Tibial nerve (tissue), 4 donors: ENCODE measurements around the gene EMC8. TPM values are rescaled to one million over a fixed set of nuclear protein-coding genes. Genes with fewer than 3 reads are reported as not detected.
"Not testable (repeated sequence)": the region's sequence is repeated elsewhere in the genome, so short reads cannot be mapped to it uniquely, and the experiment has no call there.

Experiments used
- DNase-seq, 2 donors: peaks; one replicate each; pipeline ENCODE4 v3.0.0-alpha.2; 2019; ENCODE audit warnings: low spot score in 2 of 2
- H3K27ac ChIP-seq, 4 donors: fragments of 200-600 bp; sonication (generic) in 3 of 4; one replicate each; pipeline ENCODE4 v1.5.1; 2017 to 2019; ENCODE audit warnings: mild to moderate bottlenecking in 1 of 4
- H3K27me3 ChIP-seq, 2 donors: fragments of 200-600 bp; sonication (generic) in 1 of 2; one replicate each; pipeline versions ENCODE4 v1.5.1 to v1.6.0; 2017 to 2019
- H3K36me3 ChIP-seq, 3 donors: fragments of 200-600 bp; sonication (generic); one replicate each; pipeline ENCODE4 v1.5.1; 2018 to 2019
- H3K4me1 ChIP-seq, 4 donors: fragments of 200-600 bp; sonication (generic) in 3 of 4; one replicate each; pipeline ENCODE4 v1.5.1; 2017 to 2019
- H3K4me3 ChIP-seq, 4 donors: fragments of 200-600 bp; sonication (generic) in 3 of 4; one replicate each; pipeline ENCODE4 v1.5.1; 2017 to 2019; ENCODE audit warnings: mild to moderate bottlenecking in 1 of 4, moderate library complexity in 1 of 4
- H3K9me3 ChIP-seq, 4 donors: fragments of 200-600 bp; sonication (generic) in 3 of 4; one replicate each; pipeline ENCODE4 v1.5.1; 2017 to 2019
- EP300 ChIP-seq, 2 donors: sonication (generic); formaldehyde crosslinking; IDR thresholded peaks; one replicate each; pipeline ENCODE4 v1.6.1; 2017; ENCODE audit warnings: antibody characterized with exemption in 2 of 2, mild to moderate bottlenecking in 1 of 2
- POLR2A ChIP-seq, 2 donors: fragments of 450-650 bp; IDR thresholded peaks; one replicate each; pipeline ENCODE4 v1.6.1; 2017; ENCODE audit warnings: antibody characterized with exemption in 2 of 2, mild to moderate bottlenecking in 2 of 2, moderate library complexity in 2 of 2
- WGBS, 2 donors: methylation state at CpG; one replicate each; pipeline ENCODE4 v1.1.5; 2018; 5-methylcytosine and 5-hydroxymethylcytosine counted together
- total RNA-seq, 4 donors: library from RNA; depleted of rRNA; stranded (reverse); fragments of >200 nt; gene quantifications; one replicate each; pipeline ENCODE4 v1.1.0, GENCODE V29; 2016
- TF ChIP-seq, protein P1 (sequence below), 5 experiments: fragments of 200-600 bp in 3 of 5; fragments of 450-650 bp in 2 of 5; sonication (generic) in 3 of 5; IDR thresholded peaks; one replicate each; pipeline ENCODE4 v1.5.1; 2016 to 2019; ENCODE audit warnings: antibody characterized with exemption in 5 of 5, mild to moderate bottlenecking in 3 of 5, moderate library complexity in 2 of 5

The EMC8 gene
- total RNA-seq, 4 donors from 2014 or later: 31.8 to 46.2 (median 35.4) TPM

DNA sequence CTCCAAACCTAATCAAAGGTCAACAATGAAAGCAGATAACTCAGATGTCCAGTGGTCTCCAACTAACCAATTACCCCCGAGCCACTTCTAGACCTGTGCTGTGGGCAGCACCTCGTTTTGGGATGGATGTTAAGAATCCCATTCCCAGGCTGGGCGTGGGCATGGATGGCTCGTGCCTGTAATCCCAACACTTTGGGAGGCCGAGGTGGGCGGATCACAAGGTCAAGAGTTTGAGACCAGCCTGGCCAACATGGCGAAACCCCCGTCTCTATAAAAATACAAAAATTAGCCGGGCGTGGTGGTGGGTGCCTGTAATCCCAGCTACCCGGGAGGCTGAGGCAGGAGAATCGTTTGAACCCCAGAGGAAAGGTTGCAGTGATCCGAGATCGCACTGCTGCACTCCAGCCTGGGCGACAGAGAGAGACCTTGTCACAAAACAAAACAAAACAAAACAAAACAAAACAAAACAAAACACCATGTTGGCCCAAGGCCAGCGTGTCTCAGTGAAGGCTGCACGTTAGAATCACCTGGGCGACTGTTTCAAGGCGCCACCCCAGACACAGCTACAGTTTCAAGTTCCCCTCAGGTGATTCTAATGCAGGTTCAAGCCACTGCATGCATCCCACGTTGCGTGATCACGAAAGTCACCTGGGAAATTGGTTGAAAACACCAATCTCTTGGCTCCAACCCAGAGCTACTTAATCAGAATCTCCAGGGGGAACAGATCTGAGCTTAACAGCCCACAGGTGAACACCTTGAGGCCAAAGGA lies 21.4 kb upstream of the EMC8 start:
- Histone ChIP-seq H3K27ac (no peak overlapping the region), H3K4me3 (no peak overlapping the region), H3K4me1 (peaks cover 0 to 8% (median 2%) of the 10 kb centered on the region in 4 donors), H3K27me3 (peaks cover 0 to 18% of the 10 kb centered on the region in 2 donors), H3K9me3 (no peaks in the 10 kb centered on the region), H3K36me3 (no peaks in the 10 kb centered on the region)
- 61 to 65% methylated on average over 22 of the region's 22 CpGs for WGBS, 2 donors
- TF ChIP-seq EP300 (IDR thresholded peaks at IDR 0.05) (no peak), POLR2A (IDR thresholded peaks at IDR 0.05) (no peak)
- TF ChIP-seq, protein P1, sequence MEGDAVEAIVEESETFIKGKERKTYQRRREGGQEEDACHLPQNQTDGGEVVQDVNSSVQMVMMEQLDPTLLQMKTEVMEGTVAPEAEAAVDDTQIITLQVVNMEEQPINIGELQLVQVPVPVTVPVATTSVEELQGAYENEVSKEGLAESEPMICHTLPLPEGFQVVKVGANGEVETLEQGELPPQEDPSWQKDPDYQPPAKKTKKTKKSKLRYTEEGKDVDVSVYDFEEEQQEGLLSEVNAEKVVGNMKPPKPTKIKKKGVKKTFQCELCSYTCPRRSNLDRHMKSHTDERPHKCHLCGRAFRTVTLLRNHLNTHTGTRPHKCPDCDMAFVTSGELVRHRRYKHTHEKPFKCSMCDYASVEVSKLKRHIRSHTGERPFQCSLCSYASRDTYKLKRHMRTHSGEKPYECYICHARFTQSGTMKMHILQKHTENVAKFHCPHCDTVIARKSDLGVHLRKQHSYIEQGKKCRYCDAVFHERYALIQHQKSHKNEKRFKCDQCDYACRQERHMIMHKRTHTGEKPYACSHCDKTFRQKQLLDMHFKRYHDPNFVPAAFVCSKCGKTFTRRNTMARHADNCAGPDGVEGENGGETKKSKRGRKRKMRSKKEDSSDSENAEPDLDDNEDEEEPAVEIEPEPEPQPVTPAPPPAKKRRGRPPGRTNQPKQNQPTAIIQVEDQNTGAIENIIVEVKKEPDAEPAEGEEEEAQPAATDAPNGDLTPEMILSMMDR (IDR thresholded peaks at IDR 0.05): no peak
- no peak for DNase-seq

DNA sequence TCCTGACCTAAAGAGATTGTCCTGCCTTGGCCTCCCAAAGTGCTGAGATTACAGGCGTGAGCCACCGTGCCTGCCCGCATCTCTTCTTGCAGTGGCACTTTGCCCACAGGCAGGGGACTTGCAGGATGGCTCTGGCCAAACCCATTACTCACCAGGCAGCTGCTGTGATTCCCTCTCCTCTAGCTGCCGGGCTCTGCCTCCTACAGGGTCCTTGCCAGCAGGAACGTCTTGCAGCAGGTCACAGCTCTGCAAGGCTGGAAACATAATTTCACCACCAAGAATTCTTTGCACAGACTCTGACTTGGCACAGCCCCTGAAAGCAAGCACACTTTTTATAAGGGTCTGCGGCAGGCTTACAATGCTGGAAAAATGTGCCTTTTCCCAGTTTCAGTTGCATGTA lies 20.4 kb upstream of the EMC8 start:
- peaks cover 0 to 18% of the 10 kb centered on the region in 2 donors for H3K27me3 ChIP-seq

DNA sequence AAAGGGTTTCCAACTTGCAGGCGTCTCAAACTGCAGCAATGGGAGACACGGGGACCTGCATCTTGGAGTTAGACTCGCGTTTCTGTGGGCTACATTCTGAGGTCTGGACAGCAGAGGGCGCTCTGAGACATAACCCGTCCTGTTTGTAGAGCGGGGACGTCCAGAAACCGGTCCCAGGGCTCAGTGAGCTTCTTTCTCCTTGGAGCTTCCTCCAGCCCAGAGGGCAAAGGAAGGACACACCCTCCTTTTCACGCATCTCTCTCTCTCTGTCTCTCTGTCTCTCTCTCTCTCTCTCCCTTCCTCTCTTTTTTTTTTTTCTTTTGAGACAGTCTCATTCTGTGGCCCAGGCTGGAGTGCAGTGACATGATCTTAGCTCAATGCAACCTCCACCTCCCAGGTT lies 19.9 kb upstream of the EMC8 start:
- Histone ChIP-seq H3K27ac (no peak overlapping the region), H3K4me3 (no peak overlapping the region), H3K4me1 (peaks cover 0 to 8% (median 2%) of the 10 kb centered on the region in 4 donors), H3K27me3 (peaks cover 0 to 22% of the 10 kb centered on the region in 2 donors), H3K36me3 (no peaks in the 10 kb centered on the region), H3K9me3 (no peaks in the 10 kb centered on the region)
- 2 to 3% methylated on average over 10 of the region's 10 CpGs for WGBS, 2 donors
- TF ChIP-seq EP300 (IDR thresholded peaks at IDR 0.05): no peak
- TF ChIP-seq, protein P1 (IDR thresholded peaks at IDR 0.05): peak; percentile 41 to 67 (median 49)
- DNase-seq: peak; percentile 71 to 91

More for the DNA sequence above, 20.4 kb upstream of the EMC8 start:
- no peak for DNase-seq
- 59 to 67% methylated on average over 6 of the region's 6 CpGs for WGBS, 2 donors
- TF ChIP-seq POLR2A (IDR thresholded peaks at IDR 0.05) (no peak), EP300 (IDR thresholded peaks at IDR 0.05) (no peak)
- TF ChIP-seq, protein P1 (IDR thresholded peaks at IDR 0.05): no peak
- H3K4me3 ChIP-seq: no peak overlapping the region
- H3K36me3 ChIP-seq: no peaks in the 10 kb centered on the region
- H3K27ac ChIP-seq: no peak overlapping the region
- peaks cover 0 to 8% (median 2%) of the 10 kb centered on the region in 4 donors for H3K4me1 ChIP-seq
- H3K9me3 ChIP-seq: no peaks in the 10 kb centered on the region

DNA sequence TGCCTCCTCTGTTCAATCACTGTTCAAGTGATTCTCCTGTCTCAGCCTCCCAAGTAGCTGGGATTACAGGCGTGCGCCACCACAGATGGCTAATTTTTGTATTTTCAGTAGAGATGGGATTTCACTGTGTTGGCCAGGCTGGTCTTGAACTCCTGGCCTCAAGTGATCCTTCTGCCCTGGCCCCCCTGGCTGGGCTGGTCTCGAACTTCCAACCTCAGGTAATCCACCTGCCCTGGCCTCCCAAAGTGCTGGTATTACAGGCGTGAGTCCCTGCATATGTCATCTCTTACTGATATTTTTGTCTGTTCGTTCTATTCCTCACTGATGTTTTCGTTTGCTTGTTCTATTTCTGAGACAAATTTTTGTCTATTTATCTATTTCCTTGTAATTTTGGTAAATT lies 17.9 kb upstream of the EMC8 start:
- H3K9me3 ChIP-seq, DNase-seq, H3K36me3 ChIP-seq, H3K27ac ChIP-seq, H3K4me3 ChIP-seq, H3K4me1 ChIP-seq: not testable (repeated sequence)
- peaks cover 0 to 34% of the 10 kb centered on the region in 2 donors for H3K27me3 ChIP-seq
- WGBS, 2 donors: 85 to 90% methylated on average over 6 of the region's 6 CpGs

DNA sequence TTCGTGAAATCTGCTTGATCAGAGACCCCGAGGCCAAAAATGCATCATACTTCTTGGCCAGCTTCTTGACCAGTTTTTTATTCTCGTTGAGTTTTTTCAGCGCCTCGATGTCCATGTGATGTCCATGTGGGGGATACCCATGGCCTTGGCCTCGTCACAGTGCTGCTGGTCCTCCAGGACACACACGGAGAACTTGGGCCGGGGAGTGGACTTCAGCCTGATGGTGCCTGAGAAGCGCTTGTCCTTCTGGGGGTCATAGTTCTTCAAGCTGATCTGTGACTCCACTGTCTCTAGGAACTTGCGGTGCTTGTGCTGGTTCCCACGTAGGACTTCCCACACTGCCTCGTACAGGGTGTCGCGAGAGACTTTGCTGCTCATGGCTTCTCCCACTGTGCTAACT lies 16.8 kb upstream of the EMC8 start:
- Histone ChIP-seq H3K4me3 (no peak overlapping the region), H3K27me3 (peaks cover 0 to 45% of the 10 kb centered on the region in 2 donors), H3K9me3 (no peaks in the 10 kb centered on the region), H3K4me1 (peaks cover 0 to 3% (median 1%) of the 10 kb centered on the region in 4 donors), H3K36me3 (no peaks in the 10 kb centered on the region), H3K27ac (no peak overlapping the region)
- WGBS, 2 donors: 91% methylated on average over 14 of the region's 14 CpGs
- TF ChIP-seq EP300 (IDR thresholded peaks at IDR 0.05) (no peak), POLR2A (IDR thresholded peaks at IDR 0.05) (no peak)
- TF ChIP-seq, protein P1 (IDR thresholded peaks at IDR 0.05): no peak
- no peak for DNase-seq
